ENCODE measurements around the gene IGSF9. TPM values are rescaled to one million over a fixed set of nuclear protein-coding genes. Genes with fewer than 3 reads are reported as not detected.

Gene IGSF9
- total RNA-seq, 4 donors from 2014 or later, result 0.71 to 1.9 (median 1.4) TPM

GRCh38 chr1:159990005-159990404 lies 44.6 kb upstream of the IGSF9 start:
- H3K4me3 ChIP-seq (replicated peaks in 1 of 3), result no peak overlapping the region
- no peak overlapping the region for H3K27ac ChIP-seq
- no peaks in the 10 kb centered on the region for H3K4me1 ChIP-seq
- H3K27me3 ChIP-seq, result no peaks in the 10 kb centered on the region
- intact Hi-C loops (cut with DNase I), result no loop called here
- no peak for DNase-seq
- no peaks in the 10 kb centered on the region for H3K36me3 ChIP-seq
- no peaks in the 10 kb centered on the region for H3K9me3 ChIP-seq
- 87 to 90% methylated on average over 5 of the region's 5 CpGs for WGBS, 2 donors
- TF ChIP-seq POLR2A (IDR thresholded peaks at IDR 0.05) (no peak), CTCF (IDR thresholded peaks at IDR 0.05) (no peak)

- no peak overlapping the region for H3K4me3 ChIP-seq (replicated peaks in 1 of 3)
- intact Hi-C loops (cut with DNase I), result no loop called here
- H3K27me3 ChIP-seq, result no peaks in the 10 kb centered on the region
- TF ChIP-seq CTCF (IDR thresholded peaks at IDR 0.05) (no peak), POLR2A (IDR thresholded peaks at IDR 0.05) (no peak)
- H3K36me3 ChIP-seq, result no peaks in the 10 kb centered on the region
- no peak for DNase-seq
- H3K27ac ChIP-seq, result no peak overlapping the region
- no peaks in the 10 kb centered on the region for H3K4me1 ChIP-seq
- 80 to 94% methylated on average over 3 of the region's 3 CpGs for WGBS, 2 donors
- no peaks in the 10 kb centered on the region for H3K9me3 ChIP-seq
Measured at GRCh38 chr1:159989581-159989980, 44.2 kb upstream of the IGSF9 start.

- no peak for DNase-seq
- no peaks in the 10 kb centered on the region for H3K9me3 ChIP-seq
- no peak overlapping the region for H3K27ac ChIP-seq
- WGBS, 2 donors, result 86 to 91% methylated on average over 1 of the region's 1 CpG
- intact Hi-C loops (cut with DNase I), result no loop called here
- no peaks in the 10 kb centered on the region for H3K4me1 ChIP-seq
- no peak for TF ChIP-seq POLR2A (IDR thresholded peaks at IDR 0.05)
- TF ChIP-seq CTCF (IDR thresholded peaks at IDR 0.05), result no peak
- no peak overlapping the region for H3K4me3 ChIP-seq (replicated peaks in 1 of 3)
- H3K27me3 ChIP-seq, result no peaks in the 10 kb centered on the region
- H3K36me3 ChIP-seq, result no peaks in the 10 kb centered on the region
Measured at GRCh38 chr1:159988006-159988405, 42.6 kb upstream of the IGSF9 start.

GRCh38 chr1:159987186-159987585 lies 41.8 kb upstream of the IGSF9 start:
- no peaks in the 10 kb centered on the region for H3K9me3 ChIP-seq
- DNase-seq, result no peak
- no peak overlapping the region for H3K4me3 ChIP-seq (replicated peaks in 1 of 3)
- H3K4me1 ChIP-seq, result no peaks in the 10 kb centered on the region
- TF ChIP-seq POLR2A (IDR thresholded peaks at IDR 0.05), result no peak
- TF ChIP-seq CTCF (IDR thresholded peaks at IDR 0.05), result no peak
- 67 to 69% methylated on average over 4 of the region's 4 CpGs for WGBS, 2 donors
- intact Hi-C loops (cut with DNase I), result no loop called here
- no peak overlapping the region for H3K27ac ChIP-seq
- H3K36me3 ChIP-seq, result no peaks in the 10 kb centered on the region
- no peaks in the 10 kb centered on the region for H3K27me3 ChIP-seq

GRCh38 chr1:159986531-159986930 lies 41.1 kb upstream of the IGSF9 start:
- TF ChIP-seq CTCF (IDR thresholded peaks at IDR 0.05), result no peak
- no peak for TF ChIP-seq POLR2A (IDR thresholded peaks at IDR 0.05)
- H3K4me3 ChIP-seq (replicated peaks in 1 of 3), result no peak overlapping the region
- H3K27ac ChIP-seq, result no peak overlapping the region
- intact Hi-C loops (cut with DNase I), result no loop called here
- no peaks in the 10 kb centered on the region for H3K36me3 ChIP-seq
- 83 to 94% methylated on average over 1 of the region's 1 CpG for WGBS, 2 donors
- no peaks in the 10 kb centered on the region for H3K27me3 ChIP-seq
- no peaks in the 10 kb centered on the region for H3K4me1 ChIP-seq
- no peaks in the 10 kb centered on the region for H3K9me3 ChIP-seq
- DNase-seq, result no peak

Data from thyroid gland (tissue), 4 donors.